NT2/D1 (cell line): ENCODE results near the gene EVI5L.
"Not testable (repeated sequence)": the region's sequence is repeated elsewhere in the genome, so short reads cannot be mapped to it uniquely, and the experiment has no call there.

ENCODE experiments used
- DNase-seq: peaks from one replicate; pipeline ENCODE4 v3.0.0-alpha.2; 2011; ENCODE audit warnings: low read depth, low spot score
- H3K27me3 ChIP-seq: 2 replicates; pipeline ENCODE4 v1.6.0; 2011; ENCODE audit warnings: mild to moderate bottlenecking; ENCODE audit not compliant: insufficient read length, insufficient read depth
- H3K36me3 ChIP-seq: 2 replicates; pipeline ENCODE4 v1.6.1; 2011; ENCODE audit warnings: mild to moderate bottlenecking, low read length, mixed read lengths; ENCODE audit not compliant: insufficient read depth, insufficient read length
- H3K4me1 ChIP-seq: 2 replicates; pipeline ENCODE4 v1.5.1; 2011; ENCODE audit not compliant: insufficient read depth, insufficient read length
- H3K4me3 ChIP-seq: 2 replicates; pipeline ENCODE4 v1.5.1; 2011; ENCODE audit warnings: low read depth; ENCODE audit not compliant: insufficient read length
- H3K9ac ChIP-seq: 2 replicates; pipeline ENCODE4 v1.6.0; 2011; ENCODE audit warnings: low read depth; ENCODE audit not compliant: insufficient read length
- H3K9me3 ChIP-seq: 2 replicates; pipeline ENCODE4 v1.5.1; 2011; ENCODE audit warnings: mild to moderate bottlenecking, low read length; ENCODE audit not compliant: insufficient read depth
- SUZ12 ChIP-seq: IDR thresholded peaks from 2 replicates; pipeline ENCODE4 v1.6.1; 2011; ENCODE audit not compliant: insufficient read length, insufficient read depth; ENCODE audit errors: extremely low read depth
- YY1 ChIP-seq: IDR thresholded peaks from 2 replicates; pipeline ENCODE4 v1.6.1; 2011; ENCODE audit not compliant: insufficient read length, insufficient read depth
- ZNF274 ChIP-seq: IDR thresholded peaks from 2 replicates; pipeline ENCODE4 v1.6.1; 2011; ENCODE audit warnings: mild to moderate bottlenecking, low read depth, low read length

Gene EVI5L

GRCh38 chr19:7799640-7800355 lies 30.2 kb upstream of the EVI5L start:
- Histone ChIP-seq H3K4me3 (peak overlapping the region; percentile 36), H3K9me3 (peaks cover 22% of the 10 kb centered on the region), H3K27me3 (peaks cover 3% of the 10 kb centered on the region), H3K9ac (peak overlapping the region; percentile 64), H3K36me3 (no peaks in the 10 kb centered on the region), H3K4me1 (no peaks in the 10 kb centered on the region)
- TF ChIP-seq ZNF274 (no peak), SUZ12 (no peak), YY1 (no peak)
- peak; percentile 59 for DNase-seq

GRCh38 chr19:7801020-7801570 lies 28.9 kb upstream of the EVI5L start:
- Histone ChIP-seq H3K9me3 (peaks cover 22% of the 10 kb centered on the region), H3K27me3 (peaks cover 3% of the 10 kb centered on the region), H3K4me1 (no peaks in the 10 kb centered on the region), H3K36me3 (no peaks in the 10 kb centered on the region), H3K4me3 (no peak overlapping the region), H3K9ac (no peak overlapping the region)
- TF ChIP-seq YY1, result no peak
- no peak for TF ChIP-seq SUZ12
- TF ChIP-seq ZNF274, result no peak
- no peak for DNase-seq

- no peak for TF ChIP-seq YY1
- TF ChIP-seq SUZ12, result no peak
- TF ChIP-seq ZNF274, result no peak
- Histone ChIP-seq H3K27me3 (no peaks in the 10 kb centered on the region), H3K4me3 (no peak overlapping the region), H3K9ac (no peak overlapping the region), H3K4me1 (no peaks in the 10 kb centered on the region), H3K36me3 (no peaks in the 10 kb centered on the region), H3K9me3 (peaks cover 19% of the 10 kb centered on the region)
- DNase-seq, result no peak
Observed at GRCh38 chr19:7806234-7806633, 23.8 kb upstream of the EVI5L start.

- no peak overlapping the region for H3K9ac ChIP-seq
- no peak for TF ChIP-seq SUZ12
- TF ChIP-seq YY1, result no peak
- no peak for TF ChIP-seq ZNF274
- DNase-seq, result no peak
- no peaks in the 10 kb centered on the region for H3K27me3 ChIP-seq
- no peaks in the 10 kb centered on the region for H3K4me1 ChIP-seq
- no peaks in the 10 kb centered on the region for H3K36me3 ChIP-seq
- H3K9me3 ChIP-seq, result peaks cover 20% of the 10 kb centered on the region
- no peak overlapping the region for H3K4me3 ChIP-seq
Observed at GRCh38 chr19:7806876-7807275, 23.1 kb upstream of the EVI5L start.

GRCh38 chr19:7808108-7808507 lies 21.9 kb upstream of the EVI5L start:
- H3K36me3 ChIP-seq, result no peaks in the 10 kb centered on the region
- H3K4me3 ChIP-seq, result no peak overlapping the region
- H3K9me3 ChIP-seq, result peaks cover 10% of the 10 kb centered on the region; the same call in 1 of the 2 replicates
- no peak for TF ChIP-seq YY1
- TF ChIP-seq SUZ12, result no peak
- TF ChIP-seq ZNF274, result no peak
- no peak overlapping the region for H3K9ac ChIP-seq
- no peaks in the 10 kb centered on the region for H3K27me3 ChIP-seq
- DNase-seq, result no peak
- no peaks in the 10 kb centered on the region for H3K4me1 ChIP-seq

- H3K9me3 ChIP-seq, result peaks cover 10% of the 10 kb centered on the region; the same call in 1 of the 2 replicates
- no peaks in the 10 kb centered on the region for H3K27me3 ChIP-seq
- TF ChIP-seq ZNF274 (no peak), YY1 (no peak), SUZ12 (no peak)
- no peak for DNase-seq
- no peaks in the 10 kb centered on the region for H3K36me3 ChIP-seq
- H3K9ac ChIP-seq, result no peak overlapping the region
- no peaks in the 10 kb centered on the region for H3K4me1 ChIP-seq
- no peak overlapping the region for H3K4me3 ChIP-seq
Observed at GRCh38 chr19:7811989-7812388, 18.0 kb upstream of the EVI5L start.

GRCh38 chr19:7815325-7815724 lies 14.7 kb upstream of the EVI5L start:
- DNase-seq, result no peak
- TF ChIP-seq SUZ12, result no peak
- TF ChIP-seq ZNF274, result no peak
- no peak for TF ChIP-seq YY1
- Histone ChIP-seq H3K27me3 (no peaks in the 10 kb centered on the region), H3K9me3 (peaks cover 24% of the 10 kb centered on the region; the same call in 1 of the 2 replicates), H3K4me3 (no peak overlapping the region), H3K9ac (no peak overlapping the region), H3K36me3 (no peaks in the 10 kb centered on the region), H3K4me1 (no peaks in the 10 kb centered on the region)

GRCh38 chr19:7816040-7816439 lies 14.0 kb upstream of the EVI5L start:
- H3K27me3 ChIP-seq, H3K4me1 ChIP-seq, H3K4me3 ChIP-seq, DNase-seq, H3K9ac ChIP-seq, H3K36me3 ChIP-seq: not testable (repeated sequence)
- H3K9me3 ChIP-seq, result peaks cover 20% of the 10 kb centered on the region; the same call in 1 of the 2 replicates
